ENCODE measurements around the gene CAV3. TPM values are rescaled to one million over a fixed set of nuclear protein-coding genes. Genes with fewer than 3 reads are reported as not detected.

Gene CAV3
- total and polyA plus RNA-seq, 8 donors: 0.08 to 0.73 TPM; not detected in 6

DNA sequence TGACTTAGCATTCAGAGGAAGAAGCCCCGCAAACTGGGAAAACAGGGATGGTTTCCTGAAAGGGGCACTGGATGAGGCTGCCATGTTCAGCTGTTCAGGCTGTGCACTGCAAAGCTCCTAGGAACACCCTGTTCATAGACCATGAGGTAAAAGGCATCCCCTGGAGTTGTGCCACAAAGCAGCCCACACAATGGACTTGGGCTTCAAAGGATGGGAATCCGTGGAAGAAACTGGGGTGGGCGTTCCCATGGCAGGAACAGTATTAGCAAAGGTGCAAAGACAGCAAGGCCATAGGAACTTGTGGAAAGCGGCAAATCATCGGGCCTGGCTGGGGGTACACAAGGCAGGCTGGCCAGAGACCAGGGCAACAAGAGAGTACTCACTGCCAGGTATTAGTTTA lies 26.9 kb downstream of the CAV3 start:
- no peak for DNase-seq
- 86 to 94% (median 90%) methylated on average over 5 of the region's 5 CpGs for WGBS, 5 donors
- no peak for TF ChIP-seq CTCF (IDR thresholded peaks at IDR 0.05)
- TF ChIP-seq POLR2AphosphoS5 (IDR thresholded peaks at IDR 0.05): no peak
- TF ChIP-seq POLR2A (IDR thresholded peaks at IDR 0.05): no peak
- TF ChIP-seq EP300 (IDR thresholded peaks at IDR 0.05): no peak
- Histone ChIP-seq H3K9me3 (no peaks in the 10 kb centered on the region), H3K27ac (no peak overlapping the region), H3K4me1 (no peaks in the 10 kb centered on the region), H3K36me3 (no peaks in the 10 kb centered on the region), H3K4me3 (no peak overlapping the region), H3K27me3 (no peaks in the 10 kb centered on the region)
- intact Hi-C loops (cut with DNase I; ENCODE audit: low total_unique reads): no loop called here

- Histone ChIP-seq H3K4me3 (no peak overlapping the region), H3K36me3 (no peaks in the 10 kb centered on the region), H3K27ac (no peak overlapping the region), H3K4me1 (no peaks in the 10 kb centered on the region), H3K27me3 (peaks cover 0 to 8% (median 0%) of the 10 kb centered on the region in 3 donors), H3K9me3 (no peaks in the 10 kb centered on the region)
- intact Hi-C loops (cut with DNase I; ENCODE audit: low total_unique reads): no loop called here
- DNase-seq: no peak
- TF ChIP-seq EP300 (IDR thresholded peaks at IDR 0.05): no peak
- TF ChIP-seq POLR2A (IDR thresholded peaks at IDR 0.05): no peak
- TF ChIP-seq POLR2AphosphoS5 (IDR thresholded peaks at IDR 0.05): no peak
- TF ChIP-seq CTCF (IDR thresholded peaks at IDR 0.05): no peak
- 64 to 79% (median 74%) methylated on average over 2 to 5 of the region's 5 CpGs for WGBS, 5 donors
Measured at GRCh38 chr3:8761866-8762265, 28.3 kb downstream of the CAV3 start.

DNA sequence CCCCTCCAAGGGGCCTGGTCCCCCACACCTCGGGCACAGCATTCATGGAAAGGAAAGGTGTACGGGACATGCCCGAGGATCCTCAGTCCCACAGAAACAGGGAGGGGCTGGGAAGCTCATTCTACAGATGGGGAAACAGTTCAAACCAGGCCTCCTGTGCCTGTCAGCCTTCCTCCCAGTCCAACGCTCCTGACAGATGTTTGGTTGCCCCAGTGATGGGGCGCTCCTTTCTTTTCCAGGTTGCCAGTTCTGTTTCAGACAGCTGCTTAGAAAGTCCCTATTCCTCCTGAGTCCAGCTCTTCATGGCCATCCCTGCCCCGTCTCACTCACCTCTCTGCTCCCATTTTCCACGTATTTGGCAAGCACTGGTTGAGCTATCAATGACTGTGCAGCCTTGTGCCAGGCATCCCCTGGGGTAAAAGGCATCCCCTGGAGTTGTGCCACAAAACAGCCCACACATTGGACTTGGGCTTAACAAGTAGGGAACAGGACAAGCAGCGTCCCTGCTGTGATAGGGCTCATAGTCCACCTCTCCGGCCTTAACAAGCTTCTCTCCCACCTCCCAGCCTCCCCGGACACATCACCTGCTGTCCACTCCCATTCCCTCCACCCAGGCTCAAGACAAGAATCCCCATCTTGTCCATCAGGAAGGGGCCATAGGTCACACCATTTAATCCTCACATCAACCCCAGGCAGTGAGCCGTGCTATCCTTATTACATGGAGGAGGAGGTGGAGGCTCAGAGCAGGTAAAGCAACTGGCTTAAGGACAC lies 29.2 kb downstream of the CAV3 start:
- no peak overlapping the region for H3K4me3 ChIP-seq
- H3K27me3 ChIP-seq: peaks cover 2 to 17% (median 7%) of the 10 kb centered on the region in 3 donors
- H3K9me3 ChIP-seq: no peaks in the 10 kb centered on the region
- peaks cover 7 to 8% (median 7%) of the 10 kb centered on the region in 4 donors for H3K4me1 ChIP-seq
- no peaks in the 10 kb centered on the region for H3K36me3 ChIP-seq
- intact Hi-C loops (cut with DNase I; ENCODE audit: low total_unique reads): no loop called here
- WGBS, 5 donors: 82 to 89% (median 84%) methylated on average over 11 of the region's 11 CpGs
- no peak for TF ChIP-seq EP300 (IDR thresholded peaks at IDR 0.05)
- no peak for TF ChIP-seq POLR2A (IDR thresholded peaks at IDR 0.05)
- TF ChIP-seq POLR2AphosphoS5 (IDR thresholded peaks at IDR 0.05): no peak
- no peak for TF ChIP-seq CTCF (IDR thresholded peaks at IDR 0.05)
- no peak for DNase-seq
- no peak overlapping the region for H3K27ac ChIP-seq

DNA sequence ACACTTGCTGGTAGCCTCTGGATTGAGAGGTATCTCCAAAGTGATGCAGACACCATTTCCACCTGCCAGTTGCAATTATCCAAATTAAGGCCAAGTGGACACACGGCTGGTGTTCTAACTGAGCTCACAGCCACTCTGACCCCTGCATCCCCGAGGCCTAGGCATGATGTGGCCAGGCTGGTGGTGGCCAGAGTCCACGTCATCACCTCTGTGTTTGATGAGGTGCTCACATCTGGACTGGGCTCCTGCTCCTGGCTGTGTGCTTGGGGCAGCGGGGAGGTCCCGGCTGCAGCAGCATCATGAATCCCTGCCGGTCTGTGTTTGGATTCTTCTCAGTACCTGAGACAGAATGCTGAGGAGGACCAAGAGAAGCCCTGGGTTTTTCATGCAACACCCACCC lies 30.9 kb downstream of the CAV3 start:
- TF ChIP-seq POLR2AphosphoS5 (IDR thresholded peaks at IDR 0.05) (no peak), CTCF (IDR thresholded peaks at IDR 0.05) (no peak), POLR2A (IDR thresholded peaks at IDR 0.05) (no peak), EP300 (IDR thresholded peaks at IDR 0.05) (no peak)
- peaks cover 23 to 25% (median 24%) of the 10 kb centered on the region in 4 donors for H3K4me1 ChIP-seq
- no peak overlapping the region for H3K4me3 ChIP-seq
- H3K27ac ChIP-seq: no peak overlapping the region
- intact Hi-C loops (cut with DNase I; ENCODE audit: low total_unique reads): no loop called here
- 86 to 97% (median 91%) methylated on average over 6 of the region's 6 CpGs for WGBS, 5 donors
- DNase-seq: no peak
- H3K27me3 ChIP-seq: peaks cover 14 to 35% (median 24%) of the 10 kb centered on the region in 3 donors
- H3K36me3 ChIP-seq: no peaks in the 10 kb centered on the region
- no peaks in the 10 kb centered on the region for H3K9me3 ChIP-seq

All from stomach (tissue), 9 donors.